ENCODE results near the gene APOA1.

APOA1 gene

DNA sequence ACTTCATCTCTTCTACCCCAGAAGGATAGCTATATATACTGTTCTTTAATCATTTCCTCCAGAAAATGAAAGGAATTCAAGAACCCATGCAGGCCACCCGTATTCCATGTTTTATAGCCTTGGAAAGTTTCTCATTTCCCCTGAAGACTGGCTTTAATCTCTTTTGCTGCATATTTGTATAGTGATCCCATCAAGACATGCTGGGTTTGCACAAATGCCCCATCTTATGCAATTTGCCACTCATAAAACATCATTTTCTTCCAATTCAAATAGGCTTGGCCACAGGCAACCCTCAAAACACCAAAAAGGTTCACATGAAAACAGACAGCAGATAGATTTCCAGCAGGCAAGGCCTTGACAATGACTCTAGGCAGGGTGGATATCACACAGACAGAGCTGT, 28.3 kb upstream of the APOA1 start:
- TF ChIP-seq, protein P1, sequence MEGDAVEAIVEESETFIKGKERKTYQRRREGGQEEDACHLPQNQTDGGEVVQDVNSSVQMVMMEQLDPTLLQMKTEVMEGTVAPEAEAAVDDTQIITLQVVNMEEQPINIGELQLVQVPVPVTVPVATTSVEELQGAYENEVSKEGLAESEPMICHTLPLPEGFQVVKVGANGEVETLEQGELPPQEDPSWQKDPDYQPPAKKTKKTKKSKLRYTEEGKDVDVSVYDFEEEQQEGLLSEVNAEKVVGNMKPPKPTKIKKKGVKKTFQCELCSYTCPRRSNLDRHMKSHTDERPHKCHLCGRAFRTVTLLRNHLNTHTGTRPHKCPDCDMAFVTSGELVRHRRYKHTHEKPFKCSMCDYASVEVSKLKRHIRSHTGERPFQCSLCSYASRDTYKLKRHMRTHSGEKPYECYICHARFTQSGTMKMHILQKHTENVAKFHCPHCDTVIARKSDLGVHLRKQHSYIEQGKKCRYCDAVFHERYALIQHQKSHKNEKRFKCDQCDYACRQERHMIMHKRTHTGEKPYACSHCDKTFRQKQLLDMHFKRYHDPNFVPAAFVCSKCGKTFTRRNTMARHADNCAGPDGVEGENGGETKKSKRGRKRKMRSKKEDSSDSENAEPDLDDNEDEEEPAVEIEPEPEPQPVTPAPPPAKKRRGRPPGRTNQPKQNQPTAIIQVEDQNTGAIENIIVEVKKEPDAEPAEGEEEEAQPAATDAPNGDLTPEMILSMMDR (IDR thresholded peaks at IDR 0.05): no peak

DNA sequence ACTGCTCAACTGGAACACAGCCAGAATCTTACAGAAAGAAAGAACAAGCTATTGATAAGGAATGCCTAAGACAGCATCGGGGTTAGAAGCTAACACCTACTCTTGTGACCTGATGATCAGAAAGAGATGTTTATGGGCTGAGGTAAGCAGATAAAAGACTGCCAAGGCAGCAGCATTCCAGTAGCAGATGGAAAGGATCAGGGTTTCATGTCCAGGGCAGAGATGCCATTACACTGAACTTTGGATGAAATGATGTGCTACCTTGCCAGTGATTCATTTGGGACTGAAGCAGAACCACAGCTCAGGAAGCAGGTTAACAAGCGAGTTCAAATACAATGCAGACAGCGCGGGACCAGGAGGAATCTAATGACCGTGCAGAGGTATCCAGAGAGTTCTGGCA, 27.1 kb upstream of the APOA1 start:
- TF ChIP-seq, protein P1 (IDR thresholded peaks at IDR 0.05): no peak

DNA sequence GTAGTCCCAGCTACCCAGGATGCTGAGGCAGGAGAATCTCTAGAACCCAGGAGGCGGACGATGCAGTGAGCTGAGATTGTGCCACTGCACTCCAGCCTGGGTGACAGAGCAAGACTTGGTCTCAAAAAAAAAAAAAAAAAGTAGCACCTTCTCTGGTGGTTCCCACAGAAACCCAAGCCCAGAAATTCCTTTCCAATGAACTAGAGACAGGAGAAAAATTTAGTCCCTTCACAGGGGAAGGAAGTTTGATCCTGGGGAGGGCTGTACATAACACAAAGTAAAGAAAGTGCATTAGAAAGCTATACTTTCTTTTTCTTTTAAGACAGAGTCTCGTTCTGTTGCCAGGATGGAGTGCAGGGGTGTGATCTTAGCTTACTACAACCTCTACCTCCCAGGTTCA, 25.5 kb upstream of the APOA1 start:
- TF ChIP-seq, protein P1 (IDR thresholded peaks at IDR 0.05): no peak

DNA sequence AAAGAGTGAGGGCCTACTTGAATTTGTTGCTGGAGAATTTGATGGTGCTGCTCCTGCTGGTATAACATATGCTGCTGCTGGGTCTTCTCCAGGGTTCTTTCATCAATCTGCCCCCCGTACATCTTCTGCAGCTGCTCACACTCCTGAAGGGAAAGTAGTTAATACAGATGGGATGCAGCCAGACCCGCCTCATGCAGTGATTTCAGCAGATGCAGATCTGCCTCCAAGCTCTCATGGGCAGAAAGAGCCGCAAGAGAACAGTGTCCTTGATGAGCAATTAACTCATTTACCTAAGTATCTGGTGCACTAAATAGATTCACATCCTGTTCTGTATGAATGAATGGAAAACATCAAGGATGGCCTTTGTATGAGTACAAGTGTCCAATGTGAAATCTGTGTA, 24.8 kb upstream of the APOA1 start:
- TF ChIP-seq, protein P1 (IDR thresholded peaks at IDR 0.05): no peak

DNA sequence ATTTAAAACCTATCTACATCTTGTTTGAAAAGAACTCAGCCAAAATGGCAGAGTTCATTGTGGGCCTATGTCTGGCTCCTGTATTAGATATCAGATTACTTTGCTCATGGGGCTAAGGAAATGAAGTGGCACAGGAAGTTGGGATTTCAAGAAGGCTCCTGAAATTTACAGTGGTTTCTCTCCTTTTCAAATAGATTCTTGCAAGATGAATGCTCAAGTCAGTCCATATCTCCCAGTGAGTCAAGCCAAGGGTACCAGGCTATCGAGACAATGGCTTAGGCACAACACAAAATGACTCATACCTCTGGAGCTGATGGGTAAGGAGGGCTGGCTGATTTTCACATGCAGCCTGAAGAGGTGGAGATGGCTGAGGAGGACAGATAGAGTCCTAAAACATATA, 24.1 kb upstream of the APOA1 start:
- TF ChIP-seq, protein P1 (IDR thresholded peaks at IDR 0.05): no peak

DNA sequence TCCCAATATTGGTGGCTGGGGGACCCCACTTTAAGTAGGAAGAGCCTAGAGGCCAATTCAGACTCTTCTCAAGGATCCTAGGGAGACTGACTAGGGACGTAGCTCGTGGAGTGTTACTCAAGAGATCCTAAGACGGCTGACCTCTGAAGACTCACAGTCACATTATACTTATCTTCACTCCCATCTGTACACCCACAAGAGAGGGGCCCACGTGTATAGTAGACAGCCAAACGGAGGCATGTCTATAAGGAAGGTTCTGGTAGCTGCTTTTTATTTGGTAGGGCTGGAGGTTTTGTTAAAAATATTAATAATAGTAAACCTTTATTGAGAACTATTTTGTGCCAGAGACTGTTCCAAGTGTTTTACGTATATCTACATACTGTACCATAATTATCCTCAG, 22.9 kb upstream of the APOA1 start:
- TF ChIP-seq, protein P1 (IDR thresholded peaks at IDR 0.05): no peak

DNA sequence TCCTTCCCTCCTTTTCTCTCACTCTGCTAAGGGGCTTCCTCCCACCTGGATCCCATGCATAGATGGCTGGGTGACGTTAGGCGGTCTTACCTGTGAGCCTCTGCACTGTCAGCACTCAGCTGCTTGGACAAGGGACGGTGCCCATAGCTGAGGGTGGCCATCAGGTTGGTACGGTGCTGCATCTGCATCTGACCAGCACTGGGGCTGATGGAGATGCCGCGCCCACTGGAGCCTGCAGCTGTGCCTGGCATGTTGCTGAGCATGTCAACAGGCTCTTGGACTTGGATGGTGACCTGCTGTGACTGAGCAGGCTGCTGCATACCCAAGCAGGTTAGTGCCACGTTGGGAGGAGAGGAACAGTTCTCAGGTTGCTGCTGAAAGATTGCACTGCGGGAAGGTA, 21.8 kb upstream of the APOA1 start:
- TF ChIP-seq, protein P1 (IDR thresholded peaks at IDR 0.05): no peak

DNA sequence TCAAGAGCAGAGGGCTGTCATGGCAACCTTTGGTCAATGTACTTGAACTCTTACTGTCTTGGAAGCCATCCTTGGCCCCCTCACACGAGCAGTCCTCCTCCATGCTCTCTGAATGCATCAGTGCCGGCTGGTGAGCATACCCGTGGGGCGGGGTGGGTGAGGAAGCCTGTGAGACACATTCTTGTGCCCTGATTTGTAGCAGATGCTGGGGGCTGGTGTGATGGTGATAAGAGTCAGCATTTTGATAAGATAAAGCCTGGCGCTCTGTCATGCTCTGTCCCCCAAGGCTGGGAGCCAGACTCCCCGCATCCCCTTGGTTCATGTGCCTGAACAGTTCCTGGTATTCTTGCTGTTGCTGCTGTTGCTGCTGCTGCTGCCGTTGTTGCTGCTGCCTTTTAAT, 20.5 kb upstream of the APOA1 start:
- TF ChIP-seq, protein P1 (IDR thresholded peaks at IDR 0.05): no peak

All from LNCAP (cell line).